ENCODE data around the gene DPP6. TPM values are rescaled to one million over a fixed set of nuclear protein-coding genes. Genes with fewer than 3 reads are reported as not detected.

Gene DPP6
- total RNA-seq, 2 experiments from 2014 or later: not detected

DNA sequence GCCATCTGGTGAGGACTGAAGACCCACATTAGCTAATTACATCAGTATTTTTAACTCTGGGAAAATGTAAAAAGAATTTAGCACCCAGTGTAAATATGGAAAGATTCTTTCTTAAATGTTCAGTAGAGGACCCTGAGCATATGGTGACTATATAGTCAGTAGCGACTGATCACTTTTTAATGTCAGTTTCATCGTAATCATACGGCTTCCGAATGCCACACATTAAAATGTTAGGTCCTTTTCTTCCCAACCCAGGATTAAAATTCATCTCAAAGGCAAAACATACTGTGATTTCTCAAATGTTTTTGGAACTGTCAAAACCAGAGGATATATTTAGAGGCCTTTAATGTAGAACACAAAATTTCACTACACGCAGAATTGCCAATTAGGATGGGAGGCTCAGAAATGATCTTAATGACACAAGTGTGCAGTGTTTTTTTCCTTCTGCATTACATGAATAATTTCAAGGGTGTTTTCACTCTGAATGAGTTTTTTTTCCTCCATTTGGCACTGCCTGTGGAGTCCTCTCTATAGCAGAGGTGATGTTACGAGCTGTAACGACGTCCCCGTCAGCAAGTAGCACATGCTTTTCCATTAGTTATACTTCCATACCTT lies 568.0 kb downstream of the DPP6 start:
- Histone ChIP-seq H3K79me2 (ENCODE audit: insufficient read depth, low read depth, low read length) (no peaks in the 10 kb centered on the region), H3K4me2 (ENCODE audit: low read length) (no peak overlapping the region), H3K36me3 (ENCODE audit: insufficient read depth, low read length) (no peaks in the 10 kb centered on the region), H3K4me1 (ENCODE audit: insufficient read depth, low read length, poor library complexity, severe bottlenecking) (no peaks in the 10 kb centered on the region), H3K27ac (ENCODE audit: low read depth, low read length, poor library complexity, severe bottlenecking) (no peak overlapping the region), H4K20me1 (ENCODE audit: insufficient read depth, low read length) (no peaks in the 10 kb centered on the region), H3K4me3 (ENCODE audit: low read depth, low read length, poor library complexity, severe bottlenecking) (no peak overlapping the region), H3K9me3 (ENCODE audit: low read length) (no peaks in the 10 kb centered on the region), H2AFZ (ENCODE audit: low read length) (no peak overlapping the region), H3K9me2 (ENCODE audit: insufficient read depth, low read length) (no peaks in the 10 kb centered on the region)
- DNase-seq (ENCODE audit: low spot score): no peak
- POLR2A ChIA-PET: no interaction called here
- no TSS peak for BruUV-seq (replicated peaks)
- no peak for TF ChIP-seq CTCF (conservative IDR thresholded peaks at IDR 0.05; ENCODE audit: low read length)
- TF ChIP-seq EZH2phosphoT487 (IDR thresholded peaks at IDR 0.05; ENCODE audit: borderline replicate concordance, low read depth, low read length): no peak
- intact Hi-C loops (cut with micrococcal nuclease; ENCODE audit: unreplicated experiment): no loop called here
- CTCF ChIA-PET (ENCODE audit: unreplicated experiment): no interaction called here

GRCh38 chr7:154623399-154623798 lies 571.2 kb downstream of the DPP6 start:
- no peak overlapping the region for H3K4me3 ChIP-seq (ENCODE audit: low read depth, low read length, poor library complexity, severe bottlenecking)
- intact Hi-C loops (cut with micrococcal nuclease; ENCODE audit: unreplicated experiment): no loop called here
- no peaks in the 10 kb centered on the region for H3K79me2 ChIP-seq (ENCODE audit: insufficient read depth, low read depth, low read length)
- ChIA-PET CTCF (ENCODE audit: unreplicated experiment) (no interaction called here), POLR2A (no interaction called here)
- H3K4me1 ChIP-seq (ENCODE audit: insufficient read depth, low read length, poor library complexity, severe bottlenecking): no peaks in the 10 kb centered on the region
- no TSS peak for BruUV-seq (replicated peaks)
- no peak overlapping the region for H3K27ac ChIP-seq (ENCODE audit: low read depth, low read length, poor library complexity, severe bottlenecking)
- H2AFZ ChIP-seq (ENCODE audit: low read length): no peak overlapping the region
- H4K20me1 ChIP-seq (ENCODE audit: insufficient read depth, low read length): no peaks in the 10 kb centered on the region
- no peaks in the 10 kb centered on the region for H3K36me3 ChIP-seq (ENCODE audit: insufficient read depth, low read length)
- H3K9me2 ChIP-seq (ENCODE audit: insufficient read depth, low read length): no peaks in the 10 kb centered on the region
- no peak for DNase-seq (ENCODE audit: low spot score)
- no peaks in the 10 kb centered on the region for H3K9me3 ChIP-seq (ENCODE audit: low read length)
- no peak for TF ChIP-seq CTCF (conservative IDR thresholded peaks at IDR 0.05; ENCODE audit: low read length)
- no peak overlapping the region for H3K4me2 ChIP-seq (ENCODE audit: low read length)

- H4K20me1 ChIP-seq (ENCODE audit: insufficient read depth, low read length): no peaks in the 10 kb centered on the region
- ChIA-PET CTCF (ENCODE audit: unreplicated experiment) (no interaction called here), POLR2A (no interaction called here)
- no peak overlapping the region for H3K27ac ChIP-seq (ENCODE audit: low read depth, low read length, poor library complexity, severe bottlenecking)
- H3K9me3 ChIP-seq (ENCODE audit: low read length): no peaks in the 10 kb centered on the region
- no peak overlapping the region for H3K4me3 ChIP-seq (ENCODE audit: low read depth, low read length, poor library complexity, severe bottlenecking)
- no peaks in the 10 kb centered on the region for H3K4me1 ChIP-seq (ENCODE audit: insufficient read depth, low read length, poor library complexity, severe bottlenecking)
- TF ChIP-seq EZH2phosphoT487 (IDR thresholded peaks at IDR 0.05; ENCODE audit: borderline replicate concordance, low read depth, low read length) (no peak), CTCF (conservative IDR thresholded peaks at IDR 0.05; ENCODE audit: low read length) (no peak)
- intact Hi-C loops (cut with micrococcal nuclease; ENCODE audit: unreplicated experiment): no loop called here
- H3K9me2 ChIP-seq (ENCODE audit: insufficient read depth, low read length): no peaks in the 10 kb centered on the region
- no peaks in the 10 kb centered on the region for H3K79me2 ChIP-seq (ENCODE audit: insufficient read depth, low read depth, low read length)
- no peaks in the 10 kb centered on the region for H3K36me3 ChIP-seq (ENCODE audit: insufficient read depth, low read length)
- no peak for DNase-seq (ENCODE audit: low spot score)
- H3K4me2 ChIP-seq (ENCODE audit: low read length): no peak overlapping the region
- BruUV-seq (replicated peaks): no TSS peak
- H2AFZ ChIP-seq (ENCODE audit: low read length): no peak overlapping the region
Observed at GRCh38 chr7:154627646-154628290, 575.6 kb downstream of the DPP6 start.
